HG02763 (cell line): ENCODE results near the gene LRP3.
A peak's percentile ranks its signal among the peaks of the same experiment; 100 is the strongest.

Source experiments
- ATAC-seq: cut with Tn5 transposase; IDR thresholded peaks from one replicate; pipeline ENCODE4 v1.9.1; 2021; ENCODE audit warnings: mild to moderate bottlenecking, moderate library complexity; ENCODE audit not compliant: unreplicated experiment

The LRP3 gene

DNA sequence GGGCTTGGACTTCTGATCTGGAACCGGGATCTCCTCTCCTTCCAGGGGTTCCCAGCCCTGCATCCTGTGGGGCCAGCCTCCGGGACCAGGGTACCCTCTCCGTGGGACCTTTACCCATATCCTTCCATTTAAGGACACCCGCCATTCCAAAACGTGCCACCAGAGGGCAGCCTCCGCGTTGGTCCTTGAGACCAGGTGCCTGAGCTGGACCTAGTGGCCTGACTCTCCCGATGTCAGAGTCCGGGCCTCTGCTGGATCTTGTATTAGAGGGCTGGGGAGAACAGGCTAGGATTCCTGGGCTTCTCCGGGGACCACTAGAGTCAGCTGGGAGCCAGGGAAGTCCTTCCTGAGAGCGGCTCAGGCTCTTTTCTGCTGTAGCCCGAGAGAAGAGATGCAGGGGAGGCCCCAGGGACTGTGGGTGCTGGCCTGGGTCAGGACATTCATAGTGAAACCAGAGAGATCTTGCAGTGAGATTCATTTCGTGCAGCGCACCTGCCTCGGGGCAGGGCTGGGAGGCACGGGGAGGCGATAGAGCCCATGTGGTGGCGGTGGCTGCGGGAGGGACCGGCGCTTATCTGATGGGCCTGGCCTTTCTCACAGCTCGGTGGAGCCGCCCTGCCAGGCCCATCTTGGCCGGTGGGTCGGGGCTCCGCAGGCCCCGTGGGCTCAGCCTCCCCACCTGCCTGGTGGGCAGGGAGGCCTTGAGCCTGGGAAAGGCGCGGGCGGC is 41.3 kb downstream of the LRP3 start:
- ATAC-seq: peak; percentile 87

DNA sequence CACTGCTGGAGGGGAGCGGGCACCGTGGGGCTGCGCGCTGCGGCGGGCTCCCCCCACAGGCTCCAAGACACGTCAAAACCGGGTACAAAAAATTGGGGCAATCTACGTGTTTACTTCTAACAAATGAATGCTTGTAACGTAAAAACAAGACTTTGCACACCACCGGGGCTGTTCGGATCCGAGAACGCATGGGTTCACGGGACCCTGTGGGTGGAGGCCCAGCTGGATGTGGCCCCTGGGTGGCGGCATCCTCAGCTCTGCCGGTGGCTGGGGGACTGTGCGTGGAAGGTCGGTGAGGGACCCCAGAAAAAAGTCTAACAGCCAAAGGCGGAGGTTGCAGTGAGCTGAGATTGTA is 41.8 kb downstream of the LRP3 start:
- ATAC-seq: no peak

DNA sequence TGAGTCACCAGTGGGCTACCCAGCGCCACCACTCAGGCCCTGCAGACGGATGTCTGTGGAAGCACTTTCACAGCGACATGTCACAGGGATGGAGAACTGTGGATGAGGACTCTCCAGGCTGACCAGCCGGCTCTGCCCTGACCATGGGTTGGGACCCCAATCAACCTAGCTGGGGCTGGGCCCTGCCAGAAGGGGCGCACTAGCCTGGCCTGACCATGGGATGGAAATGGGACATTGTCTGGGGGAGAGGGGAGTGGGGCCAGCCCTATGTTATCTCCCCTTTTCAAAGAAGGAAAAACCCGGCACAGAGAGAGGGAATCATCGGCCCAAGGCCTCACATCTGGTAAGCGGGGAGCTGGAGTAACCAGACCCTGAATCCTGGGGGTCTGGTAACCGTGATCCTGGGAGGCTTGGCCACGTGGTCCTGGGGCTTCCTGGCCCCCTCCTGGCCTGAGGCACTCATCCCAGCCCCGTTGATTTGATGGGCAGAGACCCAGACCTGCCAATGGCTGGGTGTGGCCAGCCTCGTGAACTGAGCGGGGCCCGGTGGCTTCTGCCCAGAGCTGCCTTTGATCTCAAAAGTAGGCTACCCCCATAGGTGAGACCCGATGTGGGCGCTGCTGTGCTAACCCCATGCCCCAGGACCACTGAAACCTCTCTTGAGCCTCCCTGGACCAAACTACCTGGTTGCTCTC is 42.7 kb downstream of the LRP3 start:
- ATAC-seq: no peak

DNA sequence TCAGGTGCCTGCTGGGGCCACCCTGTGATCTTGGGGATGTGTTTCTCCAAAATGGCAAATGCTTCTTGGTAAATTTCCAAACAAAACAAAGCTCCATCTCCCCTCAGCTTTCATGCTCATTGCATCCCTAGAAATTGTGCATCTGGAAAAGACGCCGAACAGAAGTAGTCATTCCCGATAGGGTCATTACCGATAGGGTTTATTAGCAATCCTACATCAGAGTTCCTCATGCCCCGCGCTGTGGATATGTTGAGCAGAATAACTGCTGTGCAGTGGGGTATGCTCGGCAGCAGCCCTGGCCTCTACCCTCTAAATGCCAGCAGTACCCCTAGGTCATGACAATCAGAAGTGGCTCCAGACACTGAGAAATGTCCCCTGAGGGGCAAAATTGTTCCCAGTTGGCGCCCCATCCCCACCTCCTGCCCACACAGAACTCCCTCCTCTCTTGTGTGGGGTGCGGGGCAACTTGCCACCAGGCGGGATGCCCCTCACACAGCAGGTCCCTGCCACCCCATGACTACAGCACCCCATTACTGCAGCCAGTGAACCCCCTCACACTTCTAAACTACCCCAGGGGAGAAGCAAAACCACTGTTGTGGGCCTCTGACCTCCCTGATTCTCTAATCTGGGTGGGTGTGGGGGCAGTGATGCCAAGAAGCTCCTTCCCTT is 44.5 kb downstream of the LRP3 start:
- no peak for ATAC-seq

DNA sequence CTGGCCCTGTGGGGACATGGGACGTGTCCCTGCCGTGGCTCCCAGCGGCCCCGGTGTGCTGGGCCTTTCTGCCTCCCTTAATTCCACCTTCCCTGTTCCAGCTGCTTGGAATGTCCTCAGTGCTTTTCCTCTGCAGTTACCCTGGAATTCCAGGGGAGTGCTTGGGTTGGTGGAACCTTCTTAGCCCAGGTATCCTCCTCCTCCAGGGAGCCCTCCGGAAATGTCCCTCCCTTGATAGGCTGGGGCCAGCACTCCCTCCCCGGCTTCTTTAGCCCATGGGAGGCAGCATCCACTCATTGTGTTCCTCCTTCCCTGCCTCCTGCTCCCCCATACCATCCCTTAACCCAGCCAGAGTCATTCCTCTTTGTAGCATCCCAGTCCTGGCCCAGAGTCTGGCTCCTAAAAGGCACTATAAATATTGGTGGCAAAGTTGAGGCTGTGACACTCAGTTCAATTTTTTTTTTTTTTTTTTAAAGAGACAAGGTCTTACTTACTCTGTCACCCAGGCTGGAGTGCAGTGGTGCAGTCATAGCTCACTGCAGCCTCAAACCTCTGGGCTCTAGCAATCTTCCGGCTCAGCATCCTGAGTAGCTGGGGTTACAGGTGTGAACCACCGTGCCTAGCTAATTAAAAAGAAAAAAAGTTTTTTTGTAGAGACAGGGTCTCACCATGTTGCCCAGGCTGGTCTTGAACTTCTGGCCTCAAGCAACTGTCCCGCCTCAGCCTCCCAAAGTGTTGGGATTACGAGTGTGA is 45.3 kb downstream of the LRP3 start:
- ATAC-seq: no peak

DNA sequence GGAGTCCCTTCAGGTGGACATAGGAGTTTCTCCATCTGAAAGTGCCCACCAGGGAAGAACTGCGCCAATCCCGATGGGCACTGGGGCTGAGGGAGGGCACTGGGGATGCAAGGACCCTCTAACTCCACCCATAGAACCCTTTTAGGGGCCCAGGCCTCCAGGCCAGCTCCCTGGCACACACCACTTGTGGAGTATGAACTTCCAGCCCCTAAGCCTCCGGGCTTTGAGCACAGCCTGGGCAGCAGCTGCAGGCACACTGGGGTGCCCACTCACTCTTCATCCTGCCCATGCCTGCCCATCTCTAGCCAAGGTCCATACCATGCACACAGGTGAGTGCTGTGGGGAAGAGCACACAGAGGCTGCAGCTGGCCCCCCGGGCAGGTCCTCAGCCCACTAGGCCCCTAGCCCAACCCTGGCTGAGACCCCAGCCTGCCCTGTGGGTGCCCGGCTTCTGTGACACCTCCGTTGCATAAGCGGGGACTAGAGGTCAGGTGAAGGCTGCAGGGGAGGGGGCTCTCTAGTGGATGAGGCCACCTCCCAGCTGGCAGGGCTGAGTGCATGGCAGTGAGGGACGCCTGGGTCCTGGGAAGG is 46.1 kb downstream of the LRP3 start:
- ATAC-seq: no peak

DNA sequence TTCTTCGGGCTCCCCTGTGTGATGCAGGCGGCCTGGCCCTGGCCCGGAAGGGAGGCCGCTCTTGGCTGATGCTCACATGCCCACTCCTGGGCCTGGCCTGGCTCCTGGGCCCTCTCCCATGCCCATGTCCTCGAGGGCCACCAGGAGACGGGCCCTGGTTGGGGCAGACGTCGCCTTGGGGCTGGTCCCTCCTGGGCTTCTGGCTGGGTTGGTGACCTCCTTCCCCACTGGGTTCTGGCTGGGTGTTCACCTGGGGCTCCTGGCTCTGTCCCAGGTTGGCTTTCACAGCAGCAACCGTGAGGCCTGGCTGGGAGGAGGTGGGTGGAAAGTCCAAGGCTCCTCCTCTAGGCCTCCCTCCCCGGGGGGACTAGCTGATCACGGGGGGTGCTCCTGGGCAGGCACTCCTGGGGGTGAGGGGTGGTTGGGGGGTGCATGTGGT is 47.0 kb downstream of the LRP3 start:
- ATAC-seq: no peak

DNA sequence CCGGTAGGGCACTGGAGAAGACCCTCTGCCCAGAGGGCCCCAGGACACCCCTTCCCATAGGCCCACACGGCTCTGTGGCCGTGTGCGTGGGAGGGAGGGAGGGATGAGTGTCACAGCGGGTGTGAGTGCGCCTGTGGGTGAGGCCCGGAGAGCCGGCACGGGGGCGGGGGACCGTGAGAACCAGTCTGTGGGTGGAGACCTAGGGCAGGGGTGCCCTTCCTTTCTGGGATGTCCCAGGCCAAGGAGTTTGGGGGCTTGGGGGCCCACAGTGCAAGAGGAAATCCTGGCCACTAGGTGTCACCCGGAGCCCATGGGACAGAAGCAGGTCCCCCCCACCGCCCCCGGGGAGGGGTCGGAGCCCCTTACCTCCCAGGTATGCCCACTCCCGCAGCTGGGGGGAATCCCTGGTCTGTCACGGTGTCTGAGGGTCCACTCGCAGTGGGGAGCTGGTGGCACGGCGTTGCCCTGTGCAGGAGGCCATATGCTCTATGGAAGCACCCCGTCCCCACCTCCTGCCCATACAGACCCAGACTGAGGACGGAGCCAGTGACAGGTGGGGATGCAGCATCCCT is 47.5 kb downstream of the LRP3 start:
- no peak for ATAC-seq

DNA sequence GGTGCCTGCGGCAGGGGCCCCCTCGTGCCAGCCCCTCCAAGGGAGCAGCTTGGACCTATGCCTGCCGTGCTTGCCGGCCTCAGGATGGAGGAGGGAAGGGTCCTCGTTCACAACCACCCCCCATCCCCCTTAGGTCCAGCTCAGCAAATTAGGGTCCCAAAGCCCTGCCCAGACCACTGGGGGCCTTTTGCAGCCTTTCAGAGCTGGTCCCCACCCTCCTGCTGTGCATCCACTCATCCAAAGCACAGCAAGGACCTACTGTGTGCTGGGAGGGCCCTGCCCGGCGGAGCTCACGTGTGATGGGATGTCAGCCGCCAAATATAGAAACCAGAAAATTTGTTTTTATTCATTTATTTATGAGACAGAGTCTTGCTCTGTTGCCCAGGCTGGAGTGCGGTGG is 48.0 kb downstream of the LRP3 start:
- ATAC-seq: no peak

DNA sequence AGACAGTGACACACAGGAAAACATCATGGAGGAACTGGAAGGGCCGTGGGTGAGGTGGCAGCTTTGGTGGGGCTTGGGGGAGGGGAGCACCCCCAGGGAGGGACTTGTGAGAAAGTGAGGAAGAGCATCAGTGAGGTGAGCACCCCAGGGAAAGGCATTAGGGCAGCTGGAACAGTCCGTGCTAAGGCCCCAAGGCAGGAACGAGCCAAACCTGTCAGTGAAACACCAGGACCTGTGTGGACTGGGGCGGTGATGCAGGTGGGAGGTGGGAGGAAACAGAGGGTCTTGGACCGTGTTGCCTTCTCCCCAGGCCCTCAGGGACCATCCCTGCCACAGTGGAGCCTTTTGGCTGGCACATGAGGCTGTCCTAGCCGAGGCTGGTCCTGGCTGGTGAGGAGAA is 48.8 kb downstream of the LRP3 start:
- no peak for ATAC-seq

DNA sequence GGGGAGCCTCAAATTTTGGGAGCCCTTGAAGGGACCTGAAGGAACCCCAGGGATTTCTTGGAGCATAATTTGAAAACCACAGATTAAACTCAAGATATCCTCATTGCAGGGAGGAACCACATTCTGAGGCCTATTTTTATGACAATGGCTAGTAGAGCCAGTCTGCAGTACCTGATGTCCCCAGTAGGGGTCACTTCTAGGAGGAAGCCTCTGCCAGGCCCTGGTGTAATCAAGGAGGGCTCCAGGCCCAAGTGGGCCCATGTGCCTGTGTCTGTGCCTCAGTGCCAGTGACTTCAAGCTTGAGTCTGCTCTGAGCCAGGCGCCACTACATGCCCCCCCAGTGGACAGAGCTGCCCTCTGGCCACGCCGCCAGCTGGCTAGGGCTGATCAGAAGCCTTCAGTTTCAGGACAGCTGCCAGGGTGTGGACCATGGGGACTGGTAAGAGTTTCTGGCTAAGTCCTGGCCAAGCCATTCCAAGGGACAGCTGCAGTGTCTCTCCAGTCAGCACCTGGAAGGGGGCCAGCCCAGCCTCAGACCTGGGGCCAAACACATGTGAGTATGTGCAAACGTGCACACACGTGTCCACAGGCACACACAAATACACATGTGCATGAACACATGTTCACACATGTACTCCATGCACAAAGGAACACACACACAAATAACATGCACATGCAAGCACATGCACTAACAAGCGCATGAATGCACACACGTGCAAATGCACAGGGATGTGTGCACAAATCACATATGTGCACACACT is 52.0 kb downstream of the LRP3 start:
- no peak for ATAC-seq

DNA sequence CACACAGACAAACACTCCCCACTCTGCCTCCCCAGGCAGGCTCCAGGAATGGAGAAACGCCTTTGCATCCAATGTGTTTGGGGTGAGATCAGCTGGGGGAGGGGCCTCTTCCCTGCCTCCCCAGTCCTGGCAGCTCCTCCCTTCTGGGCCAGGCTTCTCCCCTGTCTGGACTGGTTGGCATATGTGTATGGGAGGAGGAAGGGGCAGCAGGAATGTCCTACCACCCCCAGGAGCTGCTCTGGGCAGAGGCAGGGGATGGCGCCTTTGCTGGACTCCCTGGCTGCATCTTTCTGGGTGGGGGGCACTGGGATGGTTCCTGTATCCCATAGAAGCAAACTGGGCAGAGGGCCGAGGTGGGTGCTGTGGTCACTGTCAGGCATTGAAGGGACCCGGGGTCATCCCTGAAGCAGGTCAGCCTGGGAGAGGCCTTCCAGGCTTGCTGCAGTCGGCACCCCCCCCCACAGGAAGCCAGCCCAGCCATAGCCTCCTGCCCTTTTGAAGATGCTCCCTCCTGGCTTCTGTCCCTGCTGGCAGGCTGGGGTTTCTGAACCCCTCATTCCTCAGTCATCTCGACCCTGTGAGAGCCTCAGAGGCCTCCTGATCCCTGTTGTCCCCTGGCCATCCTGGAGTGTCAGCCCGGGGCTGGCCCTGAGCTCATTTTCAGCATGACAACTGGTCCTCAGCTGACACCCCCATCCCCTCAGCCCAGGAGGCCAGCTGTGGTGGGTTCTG is 52.7 kb downstream of the LRP3 start:
- no peak for ATAC-seq

DNA sequence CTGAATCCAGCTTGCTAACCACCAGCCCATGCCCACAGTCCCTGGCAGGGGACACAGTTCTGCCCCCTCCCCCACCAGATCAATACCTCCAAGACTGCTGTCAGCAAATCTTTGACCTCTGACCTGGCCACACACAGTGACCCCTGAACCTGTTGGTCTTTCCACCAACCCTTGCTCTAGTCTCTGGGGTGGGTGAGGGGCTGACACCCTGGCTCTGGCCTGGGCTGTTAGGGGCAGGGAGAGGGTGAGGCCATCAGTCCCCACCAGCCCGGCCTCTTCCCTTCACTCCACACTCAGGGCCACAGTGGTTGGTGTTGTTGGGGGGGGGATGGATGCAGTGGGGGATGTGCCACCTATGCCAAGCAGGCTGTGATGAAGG is 53.3 kb downstream of the LRP3 start:
- no peak for ATAC-seq

DNA sequence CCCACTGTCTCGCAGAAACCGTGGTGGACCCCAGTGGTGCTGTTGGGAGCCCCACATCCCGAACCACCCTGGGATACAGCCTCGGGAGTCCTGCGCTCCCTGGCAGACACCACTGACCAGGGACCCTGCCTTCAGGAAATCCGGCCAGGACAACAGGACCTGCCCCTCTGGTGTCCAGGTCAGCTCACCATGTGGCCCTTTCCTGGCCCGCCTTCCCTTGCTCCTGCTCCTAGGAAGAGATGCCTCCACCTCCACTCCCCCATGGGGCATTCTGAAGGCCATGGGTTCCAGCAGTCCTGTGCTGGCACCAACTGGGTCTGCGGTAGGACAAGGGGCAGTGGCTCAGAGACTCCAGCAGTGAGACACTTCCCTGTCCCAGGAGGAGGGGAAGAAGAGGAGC is 54.0 kb downstream of the LRP3 start:
- no peak for ATAC-seq

DNA sequence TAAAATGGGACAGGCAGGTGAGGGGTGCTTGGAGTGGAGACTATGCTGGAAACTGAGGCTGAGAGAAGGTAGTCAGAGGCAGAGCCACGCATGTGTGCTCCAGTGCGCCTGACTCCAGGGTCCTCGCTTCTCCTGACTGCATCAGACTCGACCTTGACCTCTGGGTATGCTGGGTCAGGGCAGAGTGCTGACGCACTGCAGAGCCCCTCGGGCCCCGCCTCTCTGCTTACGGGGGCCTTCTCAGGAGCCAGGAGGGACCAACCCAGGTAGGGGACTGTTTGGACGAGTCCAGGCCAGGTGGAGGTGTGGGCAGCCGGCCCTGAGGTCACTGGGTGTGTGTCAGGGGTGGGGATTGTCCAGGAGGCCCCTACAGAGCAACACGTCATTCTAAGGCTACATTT is 54.4 kb downstream of the LRP3 start:
- ATAC-seq: no peak

DNA sequence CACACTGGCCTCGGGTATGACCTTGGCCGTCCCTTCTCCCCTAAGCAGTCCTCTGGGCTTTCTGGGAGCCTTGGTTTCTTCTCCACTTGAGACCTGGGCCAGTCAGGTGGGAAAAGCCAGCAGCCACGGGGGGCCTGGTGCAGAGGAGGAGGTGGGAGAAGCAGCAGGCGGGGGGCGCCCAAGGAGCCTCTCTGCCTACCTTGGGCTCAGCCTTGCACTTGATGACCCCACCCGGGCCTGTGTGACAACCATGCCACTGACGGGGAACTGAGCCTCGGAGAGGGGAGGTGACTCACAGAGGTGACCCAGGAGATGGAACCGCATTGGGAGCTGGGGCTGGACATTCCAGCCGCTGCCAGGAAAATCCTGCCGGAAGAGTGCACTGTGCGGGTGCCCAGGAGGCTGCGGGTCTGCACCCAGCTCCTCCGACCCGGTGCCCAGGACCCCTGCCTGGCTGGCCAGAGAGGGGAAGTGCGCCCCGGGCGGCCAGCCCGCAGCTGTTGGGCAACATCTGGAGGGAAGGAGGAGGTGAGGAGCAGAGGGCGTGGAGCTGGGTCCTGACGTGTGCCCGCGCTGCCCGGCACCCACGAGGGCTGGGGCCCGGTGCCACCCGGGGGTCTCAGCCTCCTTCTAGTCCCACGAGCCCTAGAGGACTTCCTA is 55.0 kb downstream of the LRP3 start:
- ATAC-seq: no peak

DNA sequence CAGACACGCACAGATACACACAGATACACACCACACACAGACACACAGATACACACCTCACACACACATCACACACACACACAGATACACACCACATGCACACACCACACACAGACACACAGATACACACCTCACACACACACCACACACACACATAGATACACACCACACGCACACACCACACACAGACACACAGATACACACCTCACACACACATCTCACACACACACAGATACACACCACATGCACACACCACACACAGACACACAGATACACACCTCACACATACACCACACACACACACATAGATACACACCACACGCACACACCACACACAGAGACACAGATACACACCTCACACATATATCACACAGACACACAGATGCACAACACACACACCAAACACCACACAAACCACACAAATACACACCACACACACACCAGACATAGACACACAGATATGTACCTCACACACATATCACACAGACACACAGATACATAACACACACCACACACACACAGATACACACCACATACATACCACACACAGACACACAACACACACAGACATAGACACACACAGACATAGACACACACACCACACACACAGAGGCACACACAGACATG is 55.7 kb downstream of the LRP3 start:
- no peak for ATAC-seq

DNA sequence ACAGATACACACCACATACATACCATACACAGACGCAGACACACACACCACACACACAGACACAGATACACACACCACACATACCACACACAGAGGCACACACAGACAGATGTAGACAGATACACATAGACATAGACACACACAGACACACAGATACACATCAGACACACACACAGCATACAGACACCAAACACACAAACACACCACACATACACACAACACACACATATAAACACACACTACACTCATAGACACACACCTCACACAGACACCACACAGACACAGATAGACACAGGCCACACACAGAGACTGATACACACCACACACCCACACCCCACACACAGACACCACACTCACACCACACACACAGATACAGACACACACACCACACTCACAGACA is 56.4 kb downstream of the LRP3 start:
- ATAC-seq: no peak
